ENCODE measurements around the gene TENM4.

Gene TENM4

GRCh38 chr11:78946945-78947902 is 493.6 kb downstream of the TENM4 start:
- TF ChIP-seq, protein P1, sequence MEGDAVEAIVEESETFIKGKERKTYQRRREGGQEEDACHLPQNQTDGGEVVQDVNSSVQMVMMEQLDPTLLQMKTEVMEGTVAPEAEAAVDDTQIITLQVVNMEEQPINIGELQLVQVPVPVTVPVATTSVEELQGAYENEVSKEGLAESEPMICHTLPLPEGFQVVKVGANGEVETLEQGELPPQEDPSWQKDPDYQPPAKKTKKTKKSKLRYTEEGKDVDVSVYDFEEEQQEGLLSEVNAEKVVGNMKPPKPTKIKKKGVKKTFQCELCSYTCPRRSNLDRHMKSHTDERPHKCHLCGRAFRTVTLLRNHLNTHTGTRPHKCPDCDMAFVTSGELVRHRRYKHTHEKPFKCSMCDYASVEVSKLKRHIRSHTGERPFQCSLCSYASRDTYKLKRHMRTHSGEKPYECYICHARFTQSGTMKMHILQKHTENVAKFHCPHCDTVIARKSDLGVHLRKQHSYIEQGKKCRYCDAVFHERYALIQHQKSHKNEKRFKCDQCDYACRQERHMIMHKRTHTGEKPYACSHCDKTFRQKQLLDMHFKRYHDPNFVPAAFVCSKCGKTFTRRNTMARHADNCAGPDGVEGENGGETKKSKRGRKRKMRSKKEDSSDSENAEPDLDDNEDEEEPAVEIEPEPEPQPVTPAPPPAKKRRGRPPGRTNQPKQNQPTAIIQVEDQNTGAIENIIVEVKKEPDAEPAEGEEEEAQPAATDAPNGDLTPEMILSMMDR (conservative IDR thresholded peaks at IDR 0.05; ENCODE audit: low read depth, low read length), result no peak
- no peak overlapping the region for H3K4me3 ChIP-seq (ENCODE audit: low read depth, low read length)
- no peak for DNase-seq (ENCODE audit: low read depth)

GRCh38 chr11:78943841-78944240 is 497.0 kb downstream of the TENM4 start:
- TF ChIP-seq, protein P1 (conservative IDR thresholded peaks at IDR 0.05; ENCODE audit: low read depth, low read length), result no peak
- no peak for DNase-seq (ENCODE audit: low read depth)
- H3K4me3 ChIP-seq (ENCODE audit: low read depth, low read length), result no peak overlapping the region

- H3K4me3 ChIP-seq (ENCODE audit: low read depth, low read length), result no peak overlapping the region
- TF ChIP-seq, protein P1 (conservative IDR thresholded peaks at IDR 0.05; ENCODE audit: low read depth, low read length), result no peak
- no peak for DNase-seq (ENCODE audit: low read depth)
These were observed 497.7 kb downstream of the TENM4 start for GRCh38 chr11:78943154-78943553.

- no peak for DNase-seq (ENCODE audit: low read depth)
- H3K4me3 ChIP-seq (ENCODE audit: low read depth, low read length), result no peak overlapping the region
- TF ChIP-seq, protein P1 (conservative IDR thresholded peaks at IDR 0.05; ENCODE audit: low read depth, low read length), result no peak
These were observed 499.5 kb downstream of the TENM4 start for GRCh38 chr11:78941226-78941851.

DNA sequence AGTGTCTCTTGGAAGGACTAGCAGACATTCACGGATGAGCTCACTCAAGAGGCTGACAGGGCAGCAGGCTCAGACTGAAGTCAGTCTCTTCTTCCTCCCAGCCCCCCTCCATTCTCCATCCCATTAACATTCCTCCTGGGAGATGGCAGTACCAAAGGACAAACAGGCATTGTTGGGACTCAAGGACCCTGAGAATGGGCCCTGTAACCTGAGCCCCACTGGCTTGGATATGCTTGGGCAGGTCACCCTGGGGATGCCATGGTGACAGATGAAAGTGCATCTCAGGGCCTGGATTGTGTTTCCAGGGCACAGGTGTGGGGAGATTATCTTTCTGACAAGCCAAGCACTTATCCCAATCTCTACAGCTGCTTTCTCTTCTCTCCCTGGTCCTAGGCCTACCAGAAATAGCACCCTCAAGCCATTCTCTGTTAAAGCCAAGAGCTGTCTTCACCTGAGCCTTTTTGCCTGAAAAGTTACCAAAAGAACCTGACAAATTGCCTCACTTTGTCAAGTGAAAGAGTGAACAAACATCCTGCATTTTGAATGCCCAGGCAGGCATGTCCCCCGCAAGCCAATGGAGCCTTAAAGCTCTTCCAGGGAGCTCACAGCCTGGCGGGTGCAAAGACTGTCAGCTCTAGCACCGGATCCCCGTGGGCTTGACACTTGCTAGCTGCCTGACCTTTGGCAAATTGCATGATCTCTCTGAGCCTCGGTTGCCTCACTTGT is 500.2 kb downstream of the TENM4 start:
- TF ChIP-seq, protein P1 (conservative IDR thresholded peaks at IDR 0.05; ENCODE audit: low read depth, low read length), result no peak
- no peak for DNase-seq (ENCODE audit: low read depth)
- H3K4me3 ChIP-seq (ENCODE audit: low read depth, low read length), result no peak overlapping the region

DNA sequence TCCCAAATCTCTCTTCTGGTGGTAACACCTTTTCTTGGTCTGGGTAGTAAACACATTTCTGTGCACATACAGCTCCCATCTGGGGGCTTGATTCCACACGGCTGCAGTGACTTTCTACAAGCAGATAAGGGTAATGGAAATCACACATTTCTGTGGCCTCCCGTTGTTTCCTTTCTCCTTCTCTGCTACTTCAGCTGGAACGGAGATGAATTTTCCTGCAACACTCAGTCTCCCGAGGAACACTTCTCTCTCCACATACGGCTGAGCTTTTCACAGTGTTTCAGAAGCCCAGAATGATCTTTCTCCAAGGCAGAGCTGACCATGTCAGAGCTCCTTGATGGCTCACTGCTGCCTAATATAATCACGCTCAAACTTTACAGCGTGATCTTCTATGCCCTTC is 501.9 kb downstream of the TENM4 start:
- no peak overlapping the region for H3K4me3 ChIP-seq (ENCODE audit: low read depth, low read length)
- TF ChIP-seq, protein P1 (conservative IDR thresholded peaks at IDR 0.05; ENCODE audit: low read depth, low read length), result no peak
- no peak for DNase-seq (ENCODE audit: low read depth)

Data from choroid plexus epithelial cell (primary cell).